ENCODE data around the gene CD40LG.

The CD40LG gene

GRCh38 chrX:136647677-136648360, at the start of gene CD40LG:
CD40LG (plus strand) TSS chrX:136648158; CDS start chrX:136648249, 91 bp downstream.
- no peak for DNase-seq (ENCODE audit: low read depth in 2 of 2)

- DNase-seq (ENCODE audit: low read depth in 2 of 2) = no peak
Observed at GRCh38 chrX:136598631-136599030, 49.3 kb upstream of the CD40LG start.

- no peak for DNase-seq (ENCODE audit: low read depth in 2 of 2)
Observed at GRCh38 chrX:136600059-136600458, 47.9 kb upstream of the CD40LG start.

GRCh38 chrX:136607236-136607635, 40.7 kb upstream of the CD40LG start:
- no peak for DNase-seq (ENCODE audit: low read depth in 2 of 2)

- DNase-seq (ENCODE audit: low read depth in 2 of 2) = no peak
Observed at GRCh38 chrX:136608295-136608933, 39.5 kb upstream of the CD40LG start.

- DNase-seq (ENCODE audit: low read depth in 2 of 2) = no peak
Observed at GRCh38 chrX:136616987-136617685, 30.8 kb upstream of the CD40LG start.

GRCh38 chrX:136619899-136620505, 28.0 kb upstream of the CD40LG start:
- DNase-seq (ENCODE audit: low read depth in 2 of 2) = no peak

GRCh38 chrX:136620780-136621179, 27.2 kb upstream of the CD40LG start:
- DNase-seq (ENCODE audit: low read depth in 2 of 2) = no peak

GRCh38 chrX:136622568-136622967, 25.4 kb upstream of the CD40LG start:
- no peak for DNase-seq (ENCODE audit: low read depth in 2 of 2)

- no peak for DNase-seq (ENCODE audit: low read depth in 2 of 2)
Observed at GRCh38 chrX:136623396-136623795, 24.6 kb upstream of the CD40LG start.

- DNase-seq (ENCODE audit: low read depth in 2 of 2) = no peak
Observed at GRCh38 chrX:136625246-136625645, 22.7 kb upstream of the CD40LG start.

- no peak for DNase-seq (ENCODE audit: low read depth in 2 of 2)
Observed at GRCh38 chrX:136626237-136626636, 21.7 kb upstream of the CD40LG start.

GRCh38 chrX:136626891-136627290, 21.1 kb upstream of the CD40LG start:
- no peak for DNase-seq (ENCODE audit: low read depth in 2 of 2)

- no peak for DNase-seq (ENCODE audit: low read depth in 2 of 2)
Observed at GRCh38 chrX:136627409-136627808, 20.5 kb upstream of the CD40LG start.

GRCh38 chrX:136629084-136629750, 18.7 kb upstream of the CD40LG start:
- DNase-seq (ENCODE audit: low read depth in 2 of 2) = no peak

- DNase-seq (ENCODE audit: low read depth in 2 of 2) = no peak
Observed at GRCh38 chrX:136630881-136631280, 17.1 kb upstream of the CD40LG start.

- no peak for DNase-seq (ENCODE audit: low read depth in 2 of 2)
Observed at GRCh38 chrX:136635235-136635634, 12.7 kb upstream of the CD40LG start.

GRCh38 chrX:136636121-136636520, 11.8 kb upstream of the CD40LG start:
- no peak for DNase-seq (ENCODE audit: low read depth in 2 of 2)

- DNase-seq (ENCODE audit: low read depth in 2 of 2) = no peak
Observed at GRCh38 chrX:136639506-136640176, 8.3 kb upstream of the CD40LG start.

GRCh38 chrX:136643243-136643642, 4.7 kb upstream of the CD40LG start:
- DNase-seq (ENCODE audit: low read depth in 2 of 2) = no peak

- no peak for DNase-seq (ENCODE audit: low read depth in 2 of 2)
Observed at GRCh38 chrX:136646602-136647239, 1.2 kb upstream of the CD40LG start.
